ENCODE measurements around the gene SPATS2L.

Gene SPATS2L

GRCh38 chr2:200476836-200477235, 170.3 kb downstream of the SPATS2L start:
- no peaks in the 10 kb centered on the region for H3K9me3 Mint-ChIP-seq
- DNase-seq (no peak), ATAC-seq (replicated peaks) (no peak)
- no peaks in the 10 kb centered on the region for H3K27me3 Mint-ChIP-seq
- no peak overlapping the region for H3K27ac Mint-ChIP-seq
- H3K4me3 Mint-ChIP-seq: no peak overlapping the region
- H3K36me3 Mint-ChIP-seq: no peaks in the 10 kb centered on the region
- H3K4me1 Mint-ChIP-seq: peaks cover 14 to 15% of the 10 kb centered on the region in 2 donors

- peaks cover 6 to 7% of the 10 kb centered on the region in 2 donors for H3K4me1 Mint-ChIP-seq
- H3K27ac Mint-ChIP-seq: no peak overlapping the region
- DNase-seq (no peak), ATAC-seq (replicated peaks) (no peak)
- H3K27me3 Mint-ChIP-seq: no peaks in the 10 kb centered on the region
- H3K9me3 Mint-ChIP-seq: no peaks in the 10 kb centered on the region
- H3K36me3 Mint-ChIP-seq: no peaks in the 10 kb centered on the region
- no peak overlapping the region for H3K4me3 Mint-ChIP-seq
These were observed 171.2 kb downstream of the SPATS2L start for GRCh38 chr2:200477667-200478131.

DNA sequence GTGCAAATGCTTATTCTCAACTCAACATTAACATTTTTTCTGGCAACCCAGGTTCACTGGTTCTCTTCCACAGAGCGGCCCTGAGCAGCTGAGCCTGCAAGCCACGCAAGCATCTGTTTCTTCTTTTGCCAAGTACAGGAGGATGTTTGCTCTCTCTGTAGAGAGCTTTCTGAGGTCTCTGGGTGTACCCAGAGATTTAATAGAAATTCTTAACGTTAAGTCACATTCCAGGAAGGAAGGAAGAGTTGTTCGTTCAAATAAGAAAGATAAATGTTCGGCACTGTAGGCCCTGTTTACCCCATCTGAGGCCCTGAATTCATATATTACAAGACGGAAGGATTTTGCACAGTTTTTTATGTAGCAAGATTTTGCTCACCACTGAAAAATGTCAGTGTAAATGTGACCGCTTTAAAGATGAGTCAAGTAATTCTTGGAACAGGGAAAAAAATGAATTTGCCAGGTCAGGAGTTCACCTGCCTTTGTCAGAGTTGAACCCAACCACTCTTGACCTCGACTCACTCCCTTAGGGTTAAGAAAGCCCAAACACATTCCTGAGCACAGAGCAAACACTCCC, 173.3 kb downstream of the SPATS2L start:
- DNase-seq: no peak
- no peaks in the 10 kb centered on the region for H3K36me3 Mint-ChIP-seq
- H3K4me3 Mint-ChIP-seq: no peak overlapping the region
- peaks cover 0 to 9% of the 10 kb centered on the region in 2 donors for H3K27me3 Mint-ChIP-seq
- no peak overlapping the region for H3K27ac Mint-ChIP-seq
- peaks cover 0 to 2% of the 10 kb centered on the region in 2 donors for H3K4me1 Mint-ChIP-seq
- no peaks in the 10 kb centered on the region for H3K9me3 Mint-ChIP-seq
- ATAC-seq (replicated peaks): no peak

DNA sequence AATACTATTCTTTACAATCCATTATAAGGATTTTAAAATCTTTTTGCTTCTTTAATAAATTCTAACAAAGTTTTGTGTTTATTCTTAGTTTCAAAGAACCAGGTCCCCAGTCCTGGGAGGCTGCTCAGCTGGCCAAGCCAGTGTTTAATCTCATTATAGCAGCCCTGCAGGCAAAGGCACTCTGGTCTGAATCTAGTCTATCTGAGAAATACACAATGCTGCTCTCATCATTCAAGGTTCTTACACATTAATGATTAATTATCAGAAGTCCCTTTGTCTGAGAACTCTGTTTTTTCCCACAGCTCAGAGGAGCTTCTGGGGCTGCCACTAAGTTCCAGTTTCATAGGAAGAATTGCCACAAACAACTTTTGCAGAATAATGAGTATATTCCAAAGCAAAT, 175.7 kb downstream of the SPATS2L start:
- Mint-ChIP-seq H3K27me3 (peaks cover 0 to 9% of the 10 kb centered on the region in 2 donors), H3K36me3 (no peaks in the 10 kb centered on the region), H3K4me1 (peaks cover 0 to 2% of the 10 kb centered on the region in 2 donors), H3K27ac (no peak overlapping the region), H3K4me3 (no peak overlapping the region), H3K9me3 (no peaks in the 10 kb centered on the region)
- DNase-seq: no peak
- ATAC-seq (replicated peaks): no peak

GRCh38 chr2:200483729-200484198, 177.3 kb downstream of the SPATS2L start:
- peaks cover 0 to 9% of the 10 kb centered on the region in 2 donors for H3K27me3 Mint-ChIP-seq
- DNase-seq: no peak
- H3K9me3 Mint-ChIP-seq: no peaks in the 10 kb centered on the region
- peaks cover 3 to 4% of the 10 kb centered on the region in 2 donors for H3K36me3 Mint-ChIP-seq
- H3K27ac Mint-ChIP-seq: no peak overlapping the region
- peaks cover 0 to 2% of the 10 kb centered on the region in 2 donors for H3K4me1 Mint-ChIP-seq
- H3K4me3 Mint-ChIP-seq: no peak overlapping the region
- peak; percentile 60 to 63 for ATAC-seq (replicated peaks)

DNA sequence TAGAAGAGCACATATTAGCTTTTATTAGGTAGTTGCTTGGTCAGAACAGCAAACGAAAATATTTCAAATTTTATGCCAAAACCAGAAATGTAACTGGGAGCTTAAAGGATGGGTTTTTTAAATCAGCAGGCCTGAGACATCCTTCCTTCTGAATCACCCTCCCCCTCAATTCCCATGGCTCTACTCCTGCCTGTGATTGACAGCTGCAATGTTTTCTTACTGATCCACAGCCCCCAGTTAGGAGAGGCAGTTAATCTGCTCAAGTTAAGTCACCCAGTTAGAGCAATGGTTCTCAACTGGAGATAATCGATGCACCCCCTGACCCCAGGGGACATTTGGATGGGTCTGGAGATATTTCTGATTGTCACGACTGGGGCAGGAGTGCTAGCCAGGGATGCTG, 178.4 kb downstream of the SPATS2L start:
- Mint-ChIP-seq H3K9me3 (no peaks in the 10 kb centered on the region), H3K36me3 (peaks cover 8 to 9% of the 10 kb centered on the region in 2 donors), H3K4me1 (peaks cover 0 to 2% of the 10 kb centered on the region in 2 donors), H3K27ac (no peak overlapping the region), H3K27me3 (peaks cover 0 to 9% of the 10 kb centered on the region in 2 donors), H3K4me3 (no peak overlapping the region)
- ATAC-seq (replicated peaks): no peak
- DNase-seq: no peak

- no peak for ATAC-seq (replicated peaks)
- Mint-ChIP-seq H3K27ac (no peak overlapping the region), H3K27me3 (peaks cover 0 to 9% of the 10 kb centered on the region in 2 donors), H3K4me3 (no peak overlapping the region), H3K4me1 (no peaks in the 10 kb centered on the region), H3K36me3 (peaks cover 16 to 24% of the 10 kb centered on the region in 2 donors), H3K9me3 (no peaks in the 10 kb centered on the region)
- DNase-seq: no peak
These were observed 180.0 kb downstream of the SPATS2L start for GRCh38 chr2:200486529-200486928.

- ATAC-seq (replicated peaks): no peak
- H3K36me3 Mint-ChIP-seq: peaks cover 22 to 37% of the 10 kb centered on the region in 2 donors
- peaks cover 0 to 6% of the 10 kb centered on the region in 2 donors for H3K27me3 Mint-ChIP-seq
- no peaks in the 10 kb centered on the region for H3K9me3 Mint-ChIP-seq
- no peak for DNase-seq
- no peak overlapping the region for H3K27ac Mint-ChIP-seq
- no peak overlapping the region for H3K4me3 Mint-ChIP-seq
- H3K4me1 Mint-ChIP-seq: no peaks in the 10 kb centered on the region
These were observed 181.7 kb downstream of the SPATS2L start for GRCh38 chr2:200488169-200488568.

DNA sequence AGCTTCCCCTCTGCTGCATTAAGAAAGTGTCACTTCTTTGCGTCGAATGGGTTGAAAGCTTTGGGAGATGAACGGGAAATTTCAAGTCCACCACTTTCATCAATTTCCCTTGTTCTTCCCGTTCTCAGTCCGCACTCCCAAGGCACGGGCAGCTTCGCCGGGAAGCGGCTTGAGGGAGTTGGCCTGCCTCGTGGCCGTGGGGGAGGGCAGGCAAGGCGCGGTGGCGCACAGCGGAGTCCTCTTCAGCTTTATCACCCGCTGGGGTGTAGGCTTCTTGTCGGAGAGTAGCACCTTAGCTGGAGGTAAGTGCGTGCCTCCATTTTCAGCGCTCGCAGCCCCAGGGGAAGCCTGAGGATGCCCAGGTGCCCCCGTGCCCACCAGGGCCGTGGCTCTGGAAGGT, 183.5 kb downstream of the SPATS2L start:
- Mint-ChIP-seq H3K27ac (no peak overlapping the region), H3K36me3 (peaks cover 24 to 52% of the 10 kb centered on the region in 2 donors), H3K27me3 (no peaks in the 10 kb centered on the region), H3K4me3 (no peak overlapping the region), H3K9me3 (no peaks in the 10 kb centered on the region), H3K4me1 (no peaks in the 10 kb centered on the region)
- DNase-seq (no peak), ATAC-seq (replicated peaks) (no peak)

- DNase-seq (no peak), ATAC-seq (replicated peaks) (no peak)
- no peak overlapping the region for H3K4me3 Mint-ChIP-seq
- no peaks in the 10 kb centered on the region for H3K4me1 Mint-ChIP-seq
- no peaks in the 10 kb centered on the region for H3K27me3 Mint-ChIP-seq
- peaks cover 32 to 58% of the 10 kb centered on the region in 2 donors for H3K36me3 Mint-ChIP-seq
- no peak overlapping the region for H3K27ac Mint-ChIP-seq
- H3K9me3 Mint-ChIP-seq: no peaks in the 10 kb centered on the region
These were observed 186.2 kb downstream of the SPATS2L start for GRCh38 chr2:200492656-200493055.

- peaks cover 33 to 59% of the 10 kb centered on the region in 2 donors for H3K36me3 Mint-ChIP-seq
- ATAC-seq (replicated peaks): no peak
- H3K4me3 Mint-ChIP-seq: no peak overlapping the region
These were observed 187.6 kb downstream of the SPATS2L start for GRCh38 chr2:200494048-200494447.

DNA sequence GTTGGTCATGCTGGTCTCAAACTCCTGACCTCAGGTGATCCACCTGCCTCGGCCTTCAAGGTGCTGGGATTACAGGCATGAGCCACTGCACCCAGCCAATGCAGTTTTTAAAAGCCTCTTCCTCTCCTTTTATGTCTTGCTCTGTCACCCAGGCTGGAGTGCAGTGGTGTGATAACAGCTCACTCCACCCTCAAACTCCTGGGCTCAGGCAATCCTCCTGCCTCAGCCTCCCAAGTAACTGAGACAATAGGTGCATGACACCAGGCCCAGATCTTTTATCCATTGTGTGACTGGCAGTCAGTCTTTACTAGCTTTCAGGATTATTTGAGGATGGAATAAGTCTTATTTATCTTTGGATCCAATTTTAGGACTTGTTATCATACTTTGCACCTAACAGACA, 190.2 kb downstream of the SPATS2L start:
- no peak for ATAC-seq (replicated peaks)
- no peaks in the 10 kb centered on the region for H3K27me3 Mint-ChIP-seq
- no peak for DNase-seq
- peaks cover 21 to 41% of the 10 kb centered on the region in 2 donors for H3K36me3 Mint-ChIP-seq
- H3K27ac Mint-ChIP-seq: no peak overlapping the region
- no peaks in the 10 kb centered on the region for H3K9me3 Mint-ChIP-seq
- no peak overlapping the region for H3K4me3 Mint-ChIP-seq
- no peaks in the 10 kb centered on the region for H3K4me1 Mint-ChIP-seq

More at GRCh38 chr2:200494048-200494447, 187.6 kb downstream of the SPATS2L start:
- no peaks in the 10 kb centered on the region for H3K27me3 Mint-ChIP-seq
- DNase-seq: no peak
- H3K4me1 Mint-ChIP-seq: no peaks in the 10 kb centered on the region
- no peaks in the 10 kb centered on the region for H3K9me3 Mint-ChIP-seq
- H3K27ac Mint-ChIP-seq: no peak overlapping the region

- no peak overlapping the region for H3K27ac Mint-ChIP-seq
- no peak overlapping the region for H3K4me3 Mint-ChIP-seq
- peaks cover 0 to 3% of the 10 kb centered on the region in 2 donors for H3K9me3 Mint-ChIP-seq
- peaks cover 22 to 42% of the 10 kb centered on the region in 2 donors for H3K36me3 Mint-ChIP-seq
- H3K4me1 Mint-ChIP-seq: peaks cover 0 to 2% of the 10 kb centered on the region in 2 donors
- DNase-seq: no peak
- no peak for ATAC-seq (replicated peaks)
- no peaks in the 10 kb centered on the region for H3K27me3 Mint-ChIP-seq
These were observed 192.1 kb downstream of the SPATS2L start for GRCh38 chr2:200498402-200499162.

GRCh38 chr2:200502196-200502595, 195.7 kb downstream of the SPATS2L start:
- peaks cover 13 to 37% of the 10 kb centered on the region in 2 donors for H3K36me3 Mint-ChIP-seq
- peaks cover 4 to 5% of the 10 kb centered on the region in 2 donors for H3K4me1 Mint-ChIP-seq
- DNase-seq (no peak), ATAC-seq (replicated peaks) (no peak)
- no peak overlapping the region for H3K4me3 Mint-ChIP-seq
- peaks cover 0 to 3% of the 10 kb centered on the region in 2 donors for H3K9me3 Mint-ChIP-seq
- H3K27ac Mint-ChIP-seq: no peak overlapping the region
- no peaks in the 10 kb centered on the region for H3K27me3 Mint-ChIP-seq

GRCh38 chr2:200506679-200507078, 200.2 kb downstream of the SPATS2L start:
- ATAC-seq (replicated peaks) (no peak), DNase-seq (no peak)
- H3K27ac Mint-ChIP-seq: peak overlapping the region; percentile 25
- H3K36me3 Mint-ChIP-seq: peaks cover 4 to 28% of the 10 kb centered on the region in 2 donors
- no peaks in the 10 kb centered on the region for H3K27me3 Mint-ChIP-seq
- no peak overlapping the region for H3K4me3 Mint-ChIP-seq
- peaks cover 11 to 15% of the 10 kb centered on the region in 2 donors for H3K4me1 Mint-ChIP-seq
- peaks cover 0 to 3% of the 10 kb centered on the region in 2 donors for H3K9me3 Mint-ChIP-seq

All from stimulated activated naive B cell treated with anti-CD40 and anti-IgM and Interleukin-4, amounts not matched to agents 10 μg/mL and 1 μg/mL and 100 μg/mL, for 72 hours (primary cell).